Peyer's patch (tissue), 4 donors: Measurements from ENCODE around the gene SRPK2. TPM values are rescaled to one million over a fixed set of nuclear protein-coding genes. Genes with fewer than 3 reads are reported as not detected.

Experiments used
- DNase-seq, 3 donors: peaks; one replicate each; pipeline ENCODE4 v3.0.0-alpha.2; 2017 to 2019
- H3K27ac ChIP-seq, 4 donors: fragments of 200-600 bp; sonication (generic); one replicate each; pipeline ENCODE4 v1.5.1; 2016 to 2019
- H3K27me3 ChIP-seq, 2 donors: fragments of 200-600 bp; sonication (generic); one replicate each; pipeline ENCODE4 v1.5.1; 2019
- H3K36me3 ChIP-seq, 3 donors: fragments of 200-600 bp; sonication (generic); one replicate each; pipeline ENCODE4 v1.5.1; 2016 to 2019
- H3K4me1 ChIP-seq, 4 donors: fragments of 200-600 bp; sonication (generic); one replicate each; pipeline ENCODE4 v1.5.1; 2016 to 2019
- H3K4me3 ChIP-seq, 4 donors: fragments of 200-600 bp; sonication (generic); 1 replicate in 3 of 4; 2 replicates in 1 of 4; pipeline ENCODE4 v1.5.1; 2016 to 2019; ENCODE audit warnings: mild to moderate bottlenecking in 1 of 4
- H3K9me3 ChIP-seq, 4 donors: fragments of 200-600 bp; sonication (generic); one replicate each; pipeline ENCODE4 v1.5.1; 2016 to 2019; ENCODE audit warnings: mild to moderate bottlenecking in 1 of 4
- CTCF ChIP-seq, 6 experiments: fragments of 450-650 bp in 4 of 6; fragments of 200-600 bp in 2 of 6; sonication (generic) in 1 of 6; IDR thresholded peaks; one replicate each; pipeline ENCODE4 v1.5.1; 2017 to 2019; ENCODE audit warnings: antibody characterized with exemption in 6 of 6, mild to moderate bottlenecking in 3 of 6, moderate library complexity in 1 of 6
- POLR2A ChIP-seq, 2 donors: fragments of 450-650 bp; IDR thresholded peaks; one replicate each; pipeline ENCODE4 v1.5.1; 2017; ENCODE audit warnings: antibody characterized with exemption in 2 of 2, mild to moderate bottlenecking in 2 of 2, moderate library complexity in 2 of 2
- total RNA-seq, 4 donors: library from RNA; depleted of rRNA; stranded (reverse); fragments of >200 nt; gene quantifications; one replicate each; pipeline ENCODE4 v1.1.0, GENCODE V29; 2016

The SRPK2 gene
- total RNA-seq, 4 donors from 2014 or later: 25.7 to 96.6 (median 33.6) TPM

DNA sequence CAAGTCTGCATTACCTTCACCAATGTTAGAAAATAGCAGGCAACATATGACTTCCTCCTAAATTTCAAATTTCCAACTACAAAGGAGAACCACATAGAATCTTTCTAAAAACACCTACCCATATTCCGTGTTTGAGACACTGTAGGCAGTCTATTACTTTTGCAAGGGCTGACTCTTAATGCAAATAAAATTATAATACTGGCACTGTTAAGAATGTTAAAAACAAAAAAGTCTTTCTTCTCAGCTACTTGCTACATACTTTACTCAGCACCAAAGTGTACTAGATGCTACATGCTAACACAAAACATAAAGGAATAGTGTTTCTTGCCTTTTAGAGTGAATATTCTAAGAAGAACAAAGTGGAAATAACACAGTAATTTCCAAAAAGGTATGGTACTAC is 65.4 kb downstream of the SRPK2 start:
- H3K4me1 ChIP-seq: no peaks in the 10 kb centered on the region
- no peak overlapping the region for H3K27ac ChIP-seq
- DNase-seq: no peak
- no peak for TF ChIP-seq CTCF (IDR thresholded peaks at IDR 0.05)
- TF ChIP-seq POLR2A (IDR thresholded peaks at IDR 0.05): no peak
- no peak overlapping the region for H3K4me3 ChIP-seq
- H3K27me3 ChIP-seq: no peaks in the 10 kb centered on the region
- no peaks in the 10 kb centered on the region for H3K9me3 ChIP-seq
- H3K36me3 ChIP-seq: no peaks in the 10 kb centered on the region

- TF ChIP-seq POLR2A (IDR thresholded peaks at IDR 0.05): no peak
- TF ChIP-seq CTCF (IDR thresholded peaks at IDR 0.05): no peak
- Histone ChIP-seq H3K27me3 (no peaks in the 10 kb centered on the region), H3K36me3 (no peaks in the 10 kb centered on the region), H3K4me1 (no peaks in the 10 kb centered on the region), H3K4me3 (no peak overlapping the region), H3K27ac (no peak overlapping the region), H3K9me3 (no peaks in the 10 kb centered on the region)
- no peak for DNase-seq
Observed at GRCh38 chr7:105322655-105323277, 66.0 kb downstream of the SRPK2 start.

DNA sequence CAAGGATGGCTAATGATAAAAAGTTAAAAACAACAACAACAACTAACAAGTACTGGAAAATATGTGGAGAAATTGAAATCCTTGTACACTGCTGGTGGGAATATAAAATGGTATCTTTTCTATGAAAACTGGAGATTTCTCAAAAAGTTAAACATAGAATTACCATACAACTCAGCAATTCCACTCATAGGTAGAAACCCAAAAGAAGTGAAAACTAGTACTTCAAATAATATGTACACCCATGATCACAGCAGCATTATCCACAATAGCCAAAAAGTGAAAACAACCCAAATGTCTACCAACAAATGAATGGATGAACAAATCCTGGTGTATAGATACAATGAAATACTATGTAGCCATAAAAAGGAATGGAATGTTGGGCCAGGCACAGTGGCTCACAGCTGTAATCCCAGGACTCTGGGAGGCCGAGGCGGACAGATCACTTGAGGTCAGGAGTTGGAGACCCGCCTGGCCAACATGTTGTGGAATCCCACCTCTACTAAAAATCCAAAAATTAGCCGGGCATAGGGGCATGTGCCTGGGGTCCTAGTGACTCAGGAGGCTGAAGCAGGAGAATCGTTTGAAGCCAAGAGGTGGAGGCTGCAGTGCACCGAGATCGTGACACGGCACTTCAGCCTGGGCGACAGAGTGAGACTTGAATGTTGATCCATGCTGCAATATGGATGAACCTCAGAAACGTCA is 66.8 kb downstream of the SRPK2 start:
- no peak for DNase-seq
- H3K36me3 ChIP-seq: no peaks in the 10 kb centered on the region
- no peaks in the 10 kb centered on the region for H3K27me3 ChIP-seq
- no peak for TF ChIP-seq POLR2A (IDR thresholded peaks at IDR 0.05)
- TF ChIP-seq CTCF (IDR thresholded peaks at IDR 0.05): no peak
- no peaks in the 10 kb centered on the region for H3K9me3 ChIP-seq
- no peak overlapping the region for H3K27ac ChIP-seq
- no peak overlapping the region for H3K4me3 ChIP-seq
- H3K4me1 ChIP-seq: no peaks in the 10 kb centered on the region

GRCh38 chr7:105320896-105321295 is 67.8 kb downstream of the SRPK2 start:
- TF ChIP-seq POLR2A (IDR thresholded peaks at IDR 0.05) (no peak), CTCF (IDR thresholded peaks at IDR 0.05) (no peak)
- no peaks in the 10 kb centered on the region for H3K4me1 ChIP-seq
- no peaks in the 10 kb centered on the region for H3K27me3 ChIP-seq
- no peak overlapping the region for H3K27ac ChIP-seq
- H3K4me3 ChIP-seq: no peak overlapping the region
- no peaks in the 10 kb centered on the region for H3K9me3 ChIP-seq
- DNase-seq: no peak
- H3K36me3 ChIP-seq: no peaks in the 10 kb centered on the region

DNA sequence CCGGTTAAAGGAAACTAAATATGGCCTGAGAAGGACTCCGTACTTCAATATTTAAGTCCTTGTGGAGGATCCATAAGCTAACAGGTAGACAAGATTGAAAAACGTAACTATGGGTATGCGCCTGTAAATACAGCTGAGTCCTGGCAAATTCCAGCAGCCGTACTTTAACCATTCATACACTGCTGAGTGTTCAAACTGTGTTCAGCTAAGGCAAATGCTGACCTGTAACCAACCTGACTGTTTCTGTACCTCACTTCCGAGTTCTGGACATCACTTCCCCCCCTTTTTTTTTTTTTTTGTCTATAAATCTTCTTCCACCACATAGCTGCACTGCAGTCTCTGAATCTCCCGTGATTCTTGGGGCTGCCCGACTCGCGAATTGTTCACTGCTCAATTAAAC is 69.1 kb downstream of the SRPK2 start:
- Histone ChIP-seq H3K36me3 (no peaks in the 10 kb centered on the region), H3K4me3 (no peak overlapping the region)
- no peak for DNase-seq

More for the DNA sequence above, 69.1 kb downstream of the SRPK2 start:
- Histone ChIP-seq H3K4me1 (no peaks in the 10 kb centered on the region), H3K27ac (no peak overlapping the region), H3K9me3 (no peaks in the 10 kb centered on the region), H3K27me3 (no peaks in the 10 kb centered on the region)
- TF ChIP-seq CTCF (IDR thresholded peaks at IDR 0.05) (no peak), POLR2A (IDR thresholded peaks at IDR 0.05) (no peak)
